GM19023 (cell line): ENCODE data around the gene LIPH.

Experiments used
- ATAC-seq: cut with Tn5 transposase; IDR thresholded peaks from one replicate; pipeline ENCODE4 v1.9.1; 2021; ENCODE audit warnings: mild to moderate bottlenecking, moderate library complexity; ENCODE audit not compliant: unreplicated experiment

Gene LIPH

GRCh38 chr3:185549122-185549521 is 3.3 kb downstream of the LIPH start:
- ATAC-seq = no peak

GRCh38 chr3:185540695-185541094 is 11.7 kb downstream of the LIPH start:
- ATAC-seq = no peak

- ATAC-seq = no peak
Measured at GRCh38 chr3:185539934-185540333, 12.5 kb downstream of the LIPH start.

- peak; percentile 98 for ATAC-seq
Measured at GRCh38 chr3:185537369-185537970, 14.9 kb downstream of the LIPH start.

GRCh38 chr3:185534511-185534910 is 17.9 kb downstream of the LIPH start:
- ATAC-seq = no peak

DNA sequence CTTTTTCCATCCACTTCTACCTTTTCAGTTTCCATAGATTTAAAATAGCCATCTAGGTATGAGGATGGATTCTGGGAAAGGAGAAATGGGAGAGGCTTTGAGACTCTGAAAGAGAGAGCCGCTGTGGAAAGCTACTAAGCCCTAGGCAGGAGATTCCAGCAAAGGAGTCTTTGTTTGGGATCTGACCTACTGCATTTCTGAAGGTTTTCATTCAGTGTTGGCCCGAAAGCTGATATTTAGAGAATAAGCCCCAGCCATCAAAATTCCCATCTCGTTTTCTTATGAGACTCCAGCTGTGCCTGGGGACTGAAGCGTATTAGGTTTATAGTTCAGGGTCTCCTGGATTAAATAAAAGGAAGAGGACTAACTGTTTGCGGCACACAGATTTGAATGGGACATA is 19.5 kb downstream of the LIPH start:
- no peak for ATAC-seq

GRCh38 chr3:185530856-185531255 is 21.5 kb downstream of the LIPH start:
- ATAC-seq = no peak

DNA sequence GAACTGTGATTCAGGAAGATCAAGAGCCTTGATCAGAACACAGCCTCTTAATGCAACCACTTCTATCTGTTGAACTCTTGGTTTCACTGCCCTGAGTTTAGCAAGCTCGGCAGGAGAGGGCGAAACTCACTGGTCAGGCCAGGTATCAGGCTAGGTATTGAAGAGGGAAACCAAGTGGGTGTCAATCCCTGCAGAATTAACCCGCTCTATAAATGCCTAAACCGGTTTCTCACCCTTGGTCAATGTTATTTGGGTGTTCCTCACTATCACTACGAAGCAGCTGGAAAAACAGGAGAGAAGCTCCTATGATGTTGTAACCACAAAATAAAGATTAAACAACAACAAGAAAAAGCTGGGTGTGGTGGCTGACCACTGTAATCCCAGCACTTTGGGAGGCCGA is 23.9 kb downstream of the LIPH start:
- no peak for ATAC-seq

GRCh38 chr3:185527364-185527763 is 25.0 kb downstream of the LIPH start:
- ATAC-seq = no peak

DNA sequence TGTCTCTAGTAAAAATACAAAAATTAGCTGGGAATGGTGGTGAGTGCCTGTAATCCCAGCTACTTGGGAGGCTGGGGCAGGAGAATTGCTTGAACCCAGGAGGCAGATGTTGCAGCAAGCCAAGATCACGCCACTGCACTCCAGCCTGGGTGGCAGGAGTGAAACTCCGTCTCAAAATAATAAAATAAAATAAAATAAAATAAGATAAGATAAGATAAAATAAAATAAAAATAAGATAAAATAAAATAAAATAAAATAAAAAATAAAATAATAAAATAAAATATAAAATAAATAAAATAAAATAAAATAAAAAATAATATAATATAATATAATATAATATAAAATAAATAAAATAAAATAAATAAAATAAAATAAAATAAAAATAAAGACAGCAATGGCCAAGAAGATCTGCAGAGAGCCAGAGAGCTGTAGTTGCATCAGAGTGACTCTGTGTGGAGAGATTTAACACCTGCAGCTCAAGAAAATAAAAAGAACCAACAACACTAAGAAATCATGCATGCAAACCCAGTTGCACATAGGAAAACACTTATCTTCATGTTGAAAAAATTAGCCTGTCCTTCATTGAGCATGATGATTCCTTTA is 25.9 kb downstream of the LIPH start:
- ATAC-seq = no peak

GRCh38 chr3:185521349-185522138 is 30.8 kb downstream of the LIPH start:
- ATAC-seq = no peak

DNA sequence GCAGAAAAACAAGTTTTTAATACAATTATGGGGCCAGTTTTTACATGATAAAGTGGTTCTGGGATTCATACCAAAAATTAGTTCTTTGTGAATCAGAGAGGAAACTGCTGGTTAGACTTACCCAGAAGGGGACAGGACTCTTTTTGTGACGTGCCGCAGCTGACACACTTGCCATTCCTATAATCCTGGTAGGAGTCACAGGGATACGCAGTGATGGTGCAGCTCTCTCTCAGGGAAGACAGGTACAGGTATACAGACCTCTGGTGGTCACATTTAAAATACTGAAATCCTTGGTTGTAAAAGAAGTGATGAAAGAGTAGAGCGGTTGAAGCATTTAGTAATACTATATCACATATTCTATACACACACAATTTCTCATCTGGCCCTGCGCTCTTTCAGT is 33.4 kb downstream of the LIPH start:
- no peak for ATAC-seq

- ATAC-seq = no peak
Measured at GRCh38 chr3:185517387-185518130, 34.8 kb downstream of the LIPH start.

GRCh38 chr3:185511711-185512110 is 40.7 kb downstream of the LIPH start:
- no peak for ATAC-seq

- ATAC-seq = no peak
Measured at GRCh38 chr3:185508335-185508991, 43.9 kb downstream of the LIPH start.

DNA sequence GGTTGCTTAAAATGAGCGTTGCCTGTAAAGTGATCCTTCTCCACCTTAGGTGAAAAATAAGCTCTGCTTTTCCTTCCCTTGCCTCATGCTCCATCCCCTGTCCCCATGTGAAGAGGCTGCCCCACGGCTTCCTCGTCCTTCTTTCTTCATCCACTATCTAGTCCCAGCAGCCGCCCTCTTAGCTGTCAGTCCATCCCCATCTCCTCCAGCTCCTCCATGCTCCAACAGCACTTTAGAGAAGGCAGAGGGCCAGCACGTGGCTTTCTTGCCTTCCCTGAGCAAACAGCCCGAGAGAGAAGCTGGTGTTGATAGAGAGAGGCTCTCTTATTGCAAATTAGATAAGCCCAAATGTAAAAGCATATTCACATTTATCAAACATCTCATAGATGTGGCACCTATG is 44.5 kb downstream of the LIPH start:
- no peak for ATAC-seq

DNA sequence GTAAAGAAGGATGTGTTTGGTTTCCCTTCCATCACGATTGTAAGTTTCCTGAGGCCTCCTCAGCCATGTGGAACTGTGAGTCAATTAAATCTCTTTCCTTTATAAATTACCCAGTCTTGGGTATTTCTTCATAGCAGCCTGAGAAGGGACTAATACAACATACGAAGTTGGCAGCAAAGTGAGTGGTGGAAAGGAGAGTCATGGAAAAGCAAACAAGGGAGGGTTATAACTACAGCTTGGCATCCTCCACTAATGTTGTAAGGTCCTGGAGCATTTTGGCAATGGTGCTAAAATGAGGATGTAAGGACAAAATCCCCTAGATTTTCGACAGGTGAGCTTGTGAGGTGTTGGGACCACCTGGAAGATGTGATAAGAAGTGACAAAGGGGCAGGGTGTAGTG is 47.8 kb downstream of the LIPH start:
- no peak for ATAC-seq

DNA sequence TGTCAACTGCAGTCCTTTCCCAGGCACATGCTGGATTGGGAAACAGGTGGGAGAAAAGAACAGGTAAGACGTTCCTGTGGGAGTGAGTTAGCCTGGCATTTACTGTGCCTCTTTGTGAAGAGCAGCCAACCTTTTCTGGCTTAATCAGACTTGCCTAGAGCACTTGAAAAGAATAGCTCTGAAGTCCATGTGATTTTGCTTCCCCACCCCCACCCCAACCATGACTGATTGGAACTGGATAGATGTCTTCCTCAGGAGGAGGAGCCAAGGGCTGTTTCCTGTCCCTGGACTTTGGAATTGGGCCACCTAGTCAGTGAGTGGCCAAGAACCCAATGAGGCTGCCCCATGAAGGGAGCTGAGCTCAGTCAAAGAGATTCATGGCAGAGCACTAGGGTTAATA is 48.9 kb downstream of the LIPH start:
- ATAC-seq = no peak

DNA sequence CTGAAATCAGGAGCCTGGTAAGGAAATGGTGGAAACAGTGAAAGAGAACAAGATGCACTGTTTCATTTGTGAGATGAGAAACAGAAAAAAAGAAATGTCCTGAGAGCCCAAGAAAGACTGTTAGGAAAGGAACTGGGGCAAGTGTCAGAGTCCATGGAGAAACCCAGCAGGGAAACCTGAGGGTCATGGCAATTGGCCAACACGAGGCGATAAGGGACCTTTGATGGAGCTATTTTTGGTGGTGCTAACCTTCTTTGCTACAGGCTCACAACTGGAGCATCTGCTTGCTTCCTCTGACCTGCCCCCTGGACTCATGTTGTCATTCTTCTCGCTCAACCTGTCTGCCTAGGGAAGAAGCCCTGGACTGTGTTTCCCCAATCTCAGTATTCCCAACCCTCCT is 49.4 kb downstream of the LIPH start:
- no peak for ATAC-seq

DNA sequence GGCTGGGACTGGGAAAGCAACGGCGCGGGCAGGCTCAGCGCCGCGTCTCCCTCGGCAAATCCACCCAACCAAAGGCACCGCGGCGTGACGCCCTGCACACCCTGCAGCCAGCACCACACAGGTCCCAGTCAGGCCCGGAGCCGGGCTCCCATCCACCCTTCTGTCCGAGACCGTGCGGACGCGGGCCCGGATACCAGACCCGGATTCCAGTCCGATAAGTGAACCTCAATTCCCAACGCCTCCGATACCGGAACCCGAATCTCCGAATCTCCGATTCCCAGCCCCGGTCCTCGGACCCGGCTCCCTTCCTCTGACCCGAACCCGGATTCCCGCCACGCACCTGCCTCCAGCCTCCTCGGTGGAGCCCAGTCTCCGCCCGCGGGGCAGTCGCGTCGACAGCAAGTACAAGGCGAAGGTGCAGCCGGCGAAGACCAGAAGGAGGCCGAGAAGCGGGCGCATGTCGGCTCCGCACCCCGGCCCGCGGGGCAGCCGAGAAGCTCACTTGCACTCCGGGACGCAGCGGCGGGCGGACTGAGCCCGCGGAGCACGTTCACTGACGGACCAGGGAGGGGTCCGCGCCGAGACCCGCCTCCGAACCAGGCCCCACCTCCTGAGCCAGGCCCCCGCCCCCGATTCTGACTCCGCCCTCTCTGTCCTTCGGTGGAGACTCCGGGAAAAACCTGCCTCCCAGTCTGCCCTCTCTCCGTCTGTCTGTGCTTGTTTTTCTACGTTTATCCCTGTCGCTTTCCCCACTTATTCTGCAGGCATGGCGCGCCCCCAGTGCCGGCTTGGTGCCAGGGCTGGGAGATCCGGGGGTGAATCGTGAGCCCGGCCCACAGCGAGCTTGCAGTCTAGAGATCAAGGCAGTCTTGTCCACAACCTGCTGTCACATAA is 53.6 kb downstream of the LIPH start, which contains the start of gene TMEM41A:
TMEM41A (minus strand) TSS at position 533 of the 894 bp plus-strand sequence; CDS start at position 459, 74 bp downstream.
- peak; percentile 98 for ATAC-seq
